ENCODE data around the gene TMEM266.

Gene TMEM266

DNA sequence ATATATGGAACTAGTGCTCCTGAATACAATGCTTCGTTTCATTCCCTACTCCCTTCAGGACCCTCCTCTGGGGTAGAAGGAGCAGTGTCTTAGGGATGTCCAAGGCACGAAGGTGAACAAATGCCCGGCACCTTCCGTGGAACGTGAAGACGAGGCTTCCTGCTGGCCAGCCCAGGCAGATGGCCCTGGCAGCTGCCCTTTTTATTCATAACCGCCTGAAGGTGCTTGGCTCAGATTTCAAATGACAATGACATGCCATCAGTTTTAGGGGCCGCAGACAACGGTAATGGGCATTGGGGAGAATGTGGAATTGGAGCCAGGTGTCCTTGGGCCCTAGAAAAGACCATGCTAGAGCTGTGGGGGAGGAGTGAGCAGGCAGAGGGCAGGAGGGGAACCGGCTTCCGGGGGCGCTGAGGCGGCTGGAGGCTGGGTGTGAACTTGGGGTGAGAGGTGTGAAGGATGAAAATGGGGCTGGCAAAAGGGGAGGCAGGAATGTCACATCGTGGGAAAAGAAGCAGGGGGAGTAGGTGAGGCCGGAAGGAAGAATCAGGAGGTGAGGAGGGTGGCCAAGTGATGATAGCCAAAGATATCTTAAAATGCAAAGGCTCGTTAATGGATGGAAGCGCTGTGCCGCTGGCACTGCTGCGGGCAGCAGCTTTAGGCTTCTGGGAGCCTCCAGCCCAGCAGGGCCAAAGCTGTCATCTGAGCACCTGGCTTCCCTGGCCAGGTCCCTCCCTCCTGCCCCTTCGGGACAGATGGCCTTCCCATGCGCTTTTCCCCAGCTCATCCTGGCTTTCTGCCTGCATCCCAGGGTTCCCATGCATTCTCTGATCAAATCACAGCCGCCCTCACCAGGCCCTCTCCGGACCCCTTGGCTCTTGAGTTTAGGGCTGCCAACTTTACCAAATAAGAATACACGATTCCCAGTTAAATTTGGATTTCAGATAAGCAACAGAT, 93.7 kb downstream of the TMEM266 start:
- Histone ChIP-seq H3K9ac (ENCODE audit: low read depth, low read length) (no peak overlapping the region), H3K27ac (ENCODE audit: low read length) (no peak overlapping the region), H3K36me3 (ENCODE audit: insufficient read depth, low read depth, low read length) (no peaks in the 10 kb centered on the region), H3K4me3 (ENCODE audit: low read length) (no peak overlapping the region), H3K9me3 (ENCODE audit: insufficient read depth, low read depth, low read length) (no peaks in the 10 kb centered on the region), H3K27me3 (ENCODE audit: insufficient read depth, low read length) (no peaks in the 10 kb centered on the region), H3K4me1 (ENCODE audit: insufficient read depth, low read length) (peaks cover 16% of the 10 kb centered on the region)

DNA sequence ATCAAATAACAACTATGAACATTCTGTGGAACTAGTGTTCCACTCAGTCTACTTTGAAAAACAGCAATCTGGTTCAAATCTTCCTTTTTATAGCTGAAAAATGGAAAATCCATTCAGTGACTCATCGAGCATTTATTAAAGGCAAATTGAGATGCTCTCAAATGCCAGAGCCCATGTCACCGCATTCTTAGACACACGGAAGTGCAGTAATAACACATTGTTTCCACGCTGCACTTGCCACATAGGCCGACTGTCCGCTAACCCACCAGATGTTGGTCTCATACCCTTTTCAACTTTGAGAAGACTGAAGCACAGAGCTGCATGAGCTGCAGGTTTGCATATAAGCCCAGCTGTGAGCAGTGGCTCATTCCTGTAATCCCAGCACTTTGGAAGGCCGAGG, 95.9 kb downstream of the TMEM266 start:
- Histone ChIP-seq H3K27ac (ENCODE audit: low read length) (no peak overlapping the region), H3K9me3 (ENCODE audit: insufficient read depth, low read depth, low read length) (no peaks in the 10 kb centered on the region), H3K4me1 (ENCODE audit: insufficient read depth, low read length) (peaks cover 12% of the 10 kb centered on the region), H3K9ac (ENCODE audit: low read depth, low read length) (no peak overlapping the region), H3K27me3 (ENCODE audit: insufficient read depth, low read length) (no peaks in the 10 kb centered on the region), H3K36me3 (ENCODE audit: insufficient read depth, low read depth, low read length) (no peaks in the 10 kb centered on the region), H3K4me3 (ENCODE audit: low read length) (no peak overlapping the region)

DNA sequence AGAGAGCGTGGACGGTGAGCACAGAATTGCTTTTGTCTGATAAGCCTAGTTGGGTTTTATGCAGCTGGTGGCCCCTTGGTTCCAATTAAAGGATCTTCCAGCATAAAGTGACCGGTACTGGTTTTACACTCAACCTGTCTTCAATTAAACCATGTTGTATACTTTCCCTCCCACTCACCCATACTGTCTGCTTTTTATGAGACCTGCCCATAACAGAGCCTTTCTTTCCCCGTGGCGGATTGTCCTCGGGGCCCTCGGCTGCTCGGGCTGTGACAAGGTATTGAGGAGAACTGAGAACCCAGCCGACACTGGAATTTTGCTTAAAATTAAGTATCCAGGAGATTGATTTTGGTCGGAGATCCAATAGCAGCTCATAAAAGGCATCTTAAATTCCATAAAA, 98.4 kb downstream of the TMEM266 start:
- no peaks in the 10 kb centered on the region for H3K27me3 ChIP-seq (ENCODE audit: insufficient read depth, low read length)
- no peak overlapping the region for H3K9ac ChIP-seq (ENCODE audit: low read depth, low read length)
- H3K4me1 ChIP-seq (ENCODE audit: insufficient read depth, low read length): no peaks in the 10 kb centered on the region
- no peaks in the 10 kb centered on the region for H3K36me3 ChIP-seq (ENCODE audit: insufficient read depth, low read depth, low read length)
- H3K27ac ChIP-seq (ENCODE audit: low read length): no peak overlapping the region
- H3K9me3 ChIP-seq (ENCODE audit: insufficient read depth, low read depth, low read length): no peaks in the 10 kb centered on the region
- H3K4me3 ChIP-seq (ENCODE audit: low read length): no peak overlapping the region

DNA sequence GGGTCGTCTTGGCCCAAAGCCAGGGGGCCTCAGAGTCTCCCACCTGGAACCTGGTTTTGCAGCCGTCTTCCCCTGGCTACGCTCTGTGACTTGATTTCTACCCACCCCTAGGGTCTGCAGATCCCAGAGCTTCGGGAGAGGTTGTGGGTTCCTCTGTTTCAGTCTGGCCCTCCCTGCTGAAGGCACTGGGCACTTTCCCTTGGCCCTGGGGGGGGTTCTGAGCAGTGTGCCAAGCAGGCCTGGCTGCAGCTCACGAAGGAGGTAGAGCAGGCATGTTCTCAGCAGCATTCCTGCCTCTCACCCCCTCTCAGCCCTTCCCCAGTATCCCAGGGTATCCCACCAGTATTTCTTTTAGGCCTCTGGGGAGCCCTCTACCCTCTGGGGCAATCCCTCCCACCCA, 99.0 kb downstream of the TMEM266 start:
- H3K4me1 ChIP-seq (ENCODE audit: insufficient read depth, low read length): no peaks in the 10 kb centered on the region
- H3K27ac ChIP-seq (ENCODE audit: low read length): no peak overlapping the region
- H3K36me3 ChIP-seq (ENCODE audit: insufficient read depth, low read depth, low read length): no peaks in the 10 kb centered on the region
- H3K4me3 ChIP-seq (ENCODE audit: low read length): no peak overlapping the region
- no peaks in the 10 kb centered on the region for H3K27me3 ChIP-seq (ENCODE audit: insufficient read depth, low read length)
- no peak overlapping the region for H3K9ac ChIP-seq (ENCODE audit: low read depth, low read length)
- H3K9me3 ChIP-seq (ENCODE audit: insufficient read depth, low read depth, low read length): no peaks in the 10 kb centered on the region

DNA sequence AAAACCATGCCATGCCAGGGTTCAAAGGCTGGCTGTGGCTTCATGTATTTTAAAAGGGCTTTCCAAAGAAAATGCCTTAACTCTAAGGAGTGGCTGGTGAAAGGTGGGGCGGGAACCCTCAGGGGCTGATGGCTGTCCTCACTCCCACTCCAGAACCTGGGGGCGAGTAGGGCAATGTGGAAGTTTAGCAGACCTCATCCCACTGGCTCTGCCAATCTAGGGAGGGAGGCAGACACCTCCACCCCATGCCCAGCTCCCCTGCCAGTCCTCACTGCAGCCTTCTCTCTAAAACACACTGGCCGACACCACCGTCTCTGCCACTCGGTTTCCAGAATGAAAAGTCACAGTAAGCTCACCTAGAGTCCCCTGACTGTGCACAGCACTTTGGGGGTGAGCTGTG, 99.5 kb downstream of the TMEM266 start:
- H3K9ac ChIP-seq (ENCODE audit: low read depth, low read length): no peak overlapping the region
- no peaks in the 10 kb centered on the region for H3K9me3 ChIP-seq (ENCODE audit: insufficient read depth, low read depth, low read length)
- no peak overlapping the region for H3K27ac ChIP-seq (ENCODE audit: low read length)
- H3K4me1 ChIP-seq (ENCODE audit: insufficient read depth, low read length): no peaks in the 10 kb centered on the region
- H3K36me3 ChIP-seq (ENCODE audit: insufficient read depth, low read depth, low read length): no peaks in the 10 kb centered on the region
- no peak overlapping the region for H3K4me3 ChIP-seq (ENCODE audit: low read length)
- H3K27me3 ChIP-seq (ENCODE audit: insufficient read depth, low read length): no peaks in the 10 kb centered on the region

DNA sequence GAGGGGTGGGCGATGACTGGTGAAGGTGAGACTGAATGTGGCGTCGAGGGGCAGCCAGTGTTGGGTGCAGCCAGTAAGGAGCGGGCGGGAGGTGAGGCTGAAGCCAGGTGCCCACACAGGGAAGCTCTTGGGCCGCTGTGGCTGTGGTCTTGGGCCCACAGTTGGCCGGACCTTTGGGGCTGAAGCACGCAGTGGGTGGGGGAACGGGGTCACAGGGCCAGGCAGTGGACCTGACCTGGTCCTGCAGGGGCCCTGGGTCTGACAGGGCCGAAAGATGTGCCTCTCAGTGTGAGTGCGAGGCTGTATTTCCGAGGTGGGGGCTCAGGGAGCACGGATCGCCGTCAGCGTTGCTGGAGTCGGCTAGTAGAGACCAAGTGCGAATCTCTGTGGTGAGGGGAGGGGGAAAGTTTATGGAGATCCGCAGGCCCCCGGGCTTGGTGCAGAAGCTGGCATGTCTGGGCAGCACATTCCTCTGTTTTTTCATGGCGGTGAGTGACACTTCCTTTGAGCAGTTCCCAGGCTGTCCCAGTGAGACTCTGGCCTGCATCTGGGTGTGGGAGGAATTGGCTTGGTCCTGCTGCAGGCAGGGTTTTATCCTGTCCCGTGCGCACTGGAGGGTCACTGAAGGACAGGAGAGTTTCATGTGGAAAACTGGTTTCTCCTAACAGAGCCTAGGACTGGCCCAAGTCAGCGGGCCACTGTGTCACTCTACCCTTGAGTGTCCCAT, 100.8 kb downstream of the TMEM266 start:
- Histone ChIP-seq H3K27ac (ENCODE audit: low read length) (no peak overlapping the region), H3K4me1 (ENCODE audit: insufficient read depth, low read length) (no peaks in the 10 kb centered on the region), H3K9me3 (ENCODE audit: insufficient read depth, low read depth, low read length) (no peaks in the 10 kb centered on the region), H3K36me3 (ENCODE audit: insufficient read depth, low read depth, low read length) (no peaks in the 10 kb centered on the region), H3K27me3 (ENCODE audit: insufficient read depth, low read length) (no peaks in the 10 kb centered on the region), H3K4me3 (ENCODE audit: low read length) (no peak overlapping the region), H3K9ac (ENCODE audit: low read depth, low read length) (no peak overlapping the region)

DNA sequence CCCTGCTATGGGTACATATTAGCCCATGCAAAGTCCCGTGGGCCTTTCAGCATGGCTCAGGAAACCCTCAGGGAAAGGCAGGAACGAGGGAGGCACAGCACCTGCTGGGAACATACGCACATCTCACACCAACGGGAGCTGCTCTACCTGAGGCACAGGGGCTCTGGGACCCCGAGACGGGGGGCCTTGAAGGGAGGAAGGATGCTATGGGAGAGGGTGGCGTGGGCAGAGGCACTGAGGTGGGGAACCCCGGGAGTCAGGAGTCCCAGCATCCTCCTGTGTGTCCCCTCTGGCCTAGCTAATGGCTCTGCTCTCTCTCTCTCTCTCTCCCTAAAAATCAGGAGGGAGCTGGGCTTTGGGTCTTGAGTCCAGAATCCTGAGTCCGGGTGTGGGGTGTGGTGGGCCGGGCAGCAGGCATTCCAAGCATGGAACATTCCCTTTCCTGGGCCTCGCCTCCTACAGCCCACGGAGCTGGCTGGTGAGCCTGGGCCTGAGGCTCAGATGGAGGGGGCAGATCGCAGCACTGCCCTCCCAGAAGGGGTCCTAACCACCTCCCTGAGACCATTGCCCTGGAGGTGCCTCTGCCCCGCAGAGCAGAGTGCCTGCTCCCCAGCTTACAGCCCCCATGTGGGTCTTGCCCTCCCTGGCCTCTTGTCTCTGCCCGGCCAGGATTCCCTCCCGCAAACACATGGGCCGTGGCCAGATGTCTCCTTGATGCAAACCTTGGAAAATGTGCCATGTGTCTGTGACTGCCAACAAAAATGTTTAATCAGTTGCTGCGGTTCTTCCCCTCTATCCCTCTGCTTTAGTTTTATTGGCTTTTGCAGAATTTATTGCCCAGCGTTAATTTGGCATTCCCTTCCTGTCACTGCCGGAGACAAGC, 101.6 kb downstream of the TMEM266 start:
- no peak overlapping the region for H3K4me3 ChIP-seq (ENCODE audit: low read length)
- no peak overlapping the region for H3K27ac ChIP-seq (ENCODE audit: low read length)
- no peaks in the 10 kb centered on the region for H3K36me3 ChIP-seq (ENCODE audit: insufficient read depth, low read depth, low read length)
- no peak overlapping the region for H3K9ac ChIP-seq (ENCODE audit: low read depth, low read length)
- H3K27me3 ChIP-seq (ENCODE audit: insufficient read depth, low read length): no peaks in the 10 kb centered on the region
- H3K9me3 ChIP-seq (ENCODE audit: insufficient read depth, low read depth, low read length): no peaks in the 10 kb centered on the region
- H3K4me1 ChIP-seq (ENCODE audit: insufficient read depth, low read length): no peaks in the 10 kb centered on the region

DNA sequence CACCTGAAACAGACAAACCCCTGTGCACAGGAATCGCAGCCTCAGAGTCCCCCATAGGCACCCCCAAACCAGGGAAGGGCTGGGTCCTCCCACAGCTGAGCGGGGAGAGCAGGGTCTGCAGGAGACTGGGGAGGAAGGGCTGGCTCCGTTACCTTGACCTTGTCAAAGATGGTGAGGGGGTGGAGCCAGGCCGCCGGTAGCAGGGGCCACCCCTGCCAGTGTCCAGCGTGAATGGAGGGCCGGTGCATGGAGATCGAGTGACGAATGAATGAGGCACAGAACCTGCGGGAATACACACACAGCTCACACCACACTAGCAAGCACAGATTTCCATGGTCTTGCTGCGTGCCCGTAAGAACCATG, 102.2 kb downstream of the TMEM266 start:
- Histone ChIP-seq H3K9me3 (ENCODE audit: insufficient read depth, low read depth, low read length) (no peaks in the 10 kb centered on the region), H3K4me3 (ENCODE audit: low read length) (no peak overlapping the region), H3K9ac (ENCODE audit: low read depth, low read length) (no peak overlapping the region), H3K27ac (ENCODE audit: low read length) (no peak overlapping the region), H3K36me3 (ENCODE audit: insufficient read depth, low read depth, low read length) (no peaks in the 10 kb centered on the region), H3K27me3 (ENCODE audit: insufficient read depth, low read length) (no peaks in the 10 kb centered on the region), H3K4me1 (ENCODE audit: insufficient read depth, low read length) (no peaks in the 10 kb centered on the region)

DNA sequence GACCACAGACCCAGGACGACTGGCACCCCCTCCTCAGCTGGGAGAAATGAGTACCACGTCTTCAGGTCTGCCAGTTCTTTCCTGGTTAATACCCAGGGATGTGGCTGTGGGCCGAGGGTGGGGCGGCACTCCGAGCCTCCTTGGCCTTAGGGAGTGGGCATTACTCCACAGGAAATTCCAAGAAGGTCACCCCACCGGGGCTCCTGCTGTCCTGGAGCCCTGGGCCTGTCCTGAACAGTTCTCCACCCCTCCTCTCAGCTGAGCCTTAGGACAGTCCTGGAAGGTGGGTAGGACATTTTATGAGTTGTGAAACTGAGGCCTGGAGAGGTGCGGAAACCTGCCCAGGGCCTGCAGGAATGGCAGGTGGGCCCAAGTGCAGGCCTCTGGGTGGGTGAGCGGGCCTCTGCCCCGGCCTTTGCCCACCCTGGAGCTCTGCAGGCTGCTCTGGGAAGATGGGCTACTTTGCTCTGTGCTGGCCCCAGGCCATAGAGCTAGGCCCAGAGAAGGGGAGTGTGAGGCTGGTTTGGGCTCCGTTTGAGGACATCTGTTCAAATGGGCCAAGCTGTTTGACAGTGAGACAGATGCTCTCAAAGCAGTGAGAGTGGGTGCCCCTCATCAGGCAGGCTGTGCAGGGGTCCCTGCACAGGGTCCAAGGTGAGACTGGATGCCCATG, 103.1 kb downstream of the TMEM266 start:
- H3K4me3 ChIP-seq (ENCODE audit: low read length): no peak overlapping the region
- no peaks in the 10 kb centered on the region for H3K4me1 ChIP-seq (ENCODE audit: insufficient read depth, low read length)
- H3K9ac ChIP-seq (ENCODE audit: low read depth, low read length): no peak overlapping the region
- H3K36me3 ChIP-seq (ENCODE audit: insufficient read depth, low read depth, low read length): no peaks in the 10 kb centered on the region
- no peaks in the 10 kb centered on the region for H3K27me3 ChIP-seq (ENCODE audit: insufficient read depth, low read length)
- no peaks in the 10 kb centered on the region for H3K9me3 ChIP-seq (ENCODE audit: insufficient read depth, low read depth, low read length)
- no peak overlapping the region for H3K27ac ChIP-seq (ENCODE audit: low read length)

DNA sequence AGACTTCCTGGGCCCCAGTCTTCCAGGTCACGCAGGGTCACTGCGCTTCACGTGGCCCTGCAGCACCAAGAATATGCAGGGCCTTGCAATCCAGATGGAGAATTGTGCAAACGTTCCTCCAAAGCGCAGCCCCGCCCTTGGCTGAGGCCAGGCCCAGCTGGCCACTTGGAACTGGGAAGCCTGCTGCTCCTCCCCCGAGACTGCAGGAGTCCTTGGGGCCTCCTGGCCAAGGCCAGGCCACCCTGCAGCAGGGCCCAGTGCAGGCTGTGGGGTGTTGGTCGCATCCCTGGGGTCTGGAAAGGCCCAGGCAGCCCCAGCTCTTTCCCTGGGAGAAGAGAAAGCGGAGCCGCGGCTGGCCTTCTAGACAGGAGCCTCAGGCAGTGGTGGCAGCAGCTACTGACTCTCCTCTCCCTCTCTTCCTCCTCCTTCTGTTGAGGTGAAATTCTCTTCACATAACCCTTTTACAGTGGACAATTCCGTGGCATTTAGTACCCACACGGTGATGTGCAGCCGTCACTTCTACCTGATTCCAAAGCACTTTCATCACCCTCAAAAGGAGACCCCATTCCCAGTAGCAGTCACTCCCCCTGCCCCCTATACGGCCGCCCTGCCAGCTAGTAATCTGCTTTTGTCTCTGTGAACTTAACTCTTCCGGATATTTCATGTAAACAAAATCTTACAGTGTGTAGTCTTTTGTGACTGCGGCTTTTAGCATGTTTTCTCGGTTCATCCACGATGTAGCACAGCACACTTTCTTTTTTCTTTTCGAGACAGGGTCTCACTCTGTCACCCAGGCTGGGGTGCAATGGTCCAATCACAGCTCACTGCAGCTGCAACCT, 103.9 kb downstream of the TMEM266 start:
- Histone ChIP-seq H3K4me1 (ENCODE audit: insufficient read depth, low read length) (peaks cover under 1% of the 10 kb centered on the region; the same call in 1 of the 2 replicates), H3K36me3 (ENCODE audit: insufficient read depth, low read depth, low read length) (no peaks in the 10 kb centered on the region), H3K9me3 (ENCODE audit: insufficient read depth, low read depth, low read length) (no peaks in the 10 kb centered on the region), H3K27ac (ENCODE audit: low read length) (no peak overlapping the region), H3K4me3 (ENCODE audit: low read length) (no peak overlapping the region), H3K9ac (ENCODE audit: low read depth, low read length) (no peak overlapping the region), H3K27me3 (ENCODE audit: insufficient read depth, low read length) (no peaks in the 10 kb centered on the region)

All from iPS-20b (cell line).